Prostate gland (tissue), 2 donors: Measurements from ENCODE around the gene TNFRSF11A.

Experiments
- CTCF ChIP-seq, 4 experiments: fragments of 200-600 bp in 2 of 4; fragments of 450-650 bp in 2 of 4; sonication (generic) in 2 of 4; IDR thresholded peaks; 1 replicate in 3 of 4; 2 replicates in 1 of 4; pipeline ENCODE4 v1.5.1; 2016 to 2019; ENCODE audit warnings: antibody characterized with exemption in 4 of 4, mild to moderate bottlenecking in 2 of 4, moderate library complexity in 2 of 4
- POLR2A ChIP-seq: fragments of 450-650 bp; IDR thresholded peaks from one replicate; pipeline ENCODE4 v1.6.1; 2016; ENCODE audit warnings: antibody characterized with exemption, mild to moderate bottlenecking
- POLR2AphosphoS5 ChIP-seq: sonication (generic); formaldehyde crosslinking; IDR thresholded peaks from one replicate; pipeline ENCODE4 v1.6.1; 2017; ENCODE audit warnings: antibody characterized with exemption

DNA sequence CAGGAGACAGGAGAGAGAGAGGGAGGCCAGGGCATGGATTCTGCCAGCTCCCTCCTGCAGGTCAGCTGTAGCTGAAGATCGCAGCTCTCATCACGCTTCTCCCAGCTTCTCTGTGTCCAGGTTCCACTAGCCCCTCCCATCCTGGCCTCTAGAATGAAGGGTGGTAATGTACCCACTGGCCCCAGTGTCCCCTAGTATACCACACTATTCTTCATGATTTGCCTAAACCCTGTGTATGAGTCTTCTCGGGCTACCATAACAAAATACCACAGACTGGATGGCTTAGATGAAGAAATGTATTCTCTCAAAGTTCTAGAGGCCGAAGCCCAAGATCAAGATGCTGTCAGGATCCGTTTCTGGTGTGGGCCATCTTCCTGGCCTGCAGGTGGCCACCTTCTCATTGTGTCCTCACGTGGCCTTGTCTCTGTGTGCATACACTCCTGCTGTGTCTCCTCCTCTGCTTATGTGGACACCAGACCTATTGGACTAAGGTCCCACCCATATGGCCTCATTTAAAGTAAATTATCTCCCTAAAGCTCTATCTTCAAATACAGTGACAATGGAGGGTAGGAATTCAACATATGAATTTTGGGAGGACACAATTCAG lies 77.3 kb downstream of the TNFRSF11A start:
- TF ChIP-seq CTCF (IDR thresholded peaks at IDR 0.05) (no peak), POLR2AphosphoS5 (no peak), POLR2A (no peak)
